ENCODE data around the gene TRNT1.

GRCh38 chr3:3119393-3119851 is 7.3 kb upstream of the TRNT1 start:
- TF ChIP-seq EZH2phosphoT487 (IDR thresholded peaks at IDR 0.05; ENCODE audit: borderline replicate concordance, low read length) = no peak
- no peak for TF ChIP-seq CTCF (conservative IDR thresholded peaks at IDR 0.05; ENCODE audit: low read depth, low read length)
